Heart left ventricle (tissue), 16 donors: ENCODE results near the gene PCSK1. TPM values are rescaled to one million over a fixed set of nuclear protein-coding genes. Genes with fewer than 3 reads are reported as not detected.

Experiments used
- ATAC-seq, 4 donors: fragments of 200-7000 bp; cut with Tn5 transposase; one replicate each; pipeline ENCODE4 v1.9.1; 2020 to 2022; ENCODE audit warnings: moderate library complexity in 4 of 4, mild to moderate bottlenecking in 3 of 4, moderate number of reproducible peaks in 1 of 4
- DNase-seq, 5 donors: peaks; one replicate each; pipeline ENCODE4 v3.0.0-alpha.2; 2020
- H3K27ac ChIP-seq, 12 donors: fragments of 200-600 bp; sonication (generic) in 4 of 12; one replicate each; pipeline versions ENCODE4 v1.5.0 to v1.8.0; 2016 to 2022; ENCODE audit warnings: mild to moderate bottlenecking in 2 of 12
- H3K27me3 ChIP-seq, 9 donors: fragments of 200-600 bp; sonication (generic) in 2 of 9; one replicate each; pipeline versions ENCODE4 v1.5.1 to v1.8.0; 2016 to 2022; ENCODE audit warnings: mild to moderate bottlenecking in 3 of 9
- H3K36me3 ChIP-seq, 9 donors: fragments of 200-600 bp; sonication (generic) in 2 of 9; one replicate each; pipeline versions ENCODE4 v1.5.0 to v1.8.0; 2018 to 2022; ENCODE audit warnings: mild to moderate bottlenecking in 2 of 9
- H3K4me1 ChIP-seq, 12 donors: fragments of 200-600 bp; sonication (generic) in 4 of 12; one replicate each; pipeline versions ENCODE4 v1.5.0 to v1.8.0; 2016 to 2022; ENCODE audit warnings: mild to moderate bottlenecking in 3 of 12
- H3K4me3 ChIP-seq, 12 donors: fragments of 200-600 bp; sonication (generic) in 4 of 12; one replicate each; pipeline versions ENCODE4 v1.5.0 to v1.8.0; 2017 to 2022; ENCODE audit warnings: mild to moderate bottlenecking in 9 of 12, moderate library complexity in 4 of 12
- H3K9me3 ChIP-seq, 12 donors: fragments of 200-600 bp; sonication (generic) in 4 of 12; one replicate each; pipeline versions ENCODE4 v1.5.0 to v1.8.0; 2016 to 2022; ENCODE audit warnings: mild to moderate bottlenecking in 1 of 12
- POLR2A ChIP-seq, 2 donors: fragments of 450-650 bp; IDR thresholded peaks; one replicate each; pipeline ENCODE4 v1.6.1; 2017; ENCODE audit warnings: antibody characterized with exemption in 2 of 2, mild to moderate bottlenecking in 2 of 2, moderate library complexity in 2 of 2
- WGBS, 4 donors: extraction: QIAGEN DNeasy Blood & Tissue Kit in 2 of 4; methylation state at CpG; one replicate each; pipeline versions ENCODE4 v1.1.5 to v1.1.7; 2013 to 2018; 5-methylcytosine and 5-hydroxymethylcytosine counted together
- intact Hi-C, 10 donors: fragments of 100-400 bp; cut with DNase I; formaldehyde crosslinking; loops; one replicate each; pipeline versions ENCODE4 v1.11.1 to v1.14.2; 2022
- polyA plus RNA-seq, 2 donors: library from polyadenylated mRNA; stranded (reverse); fragments of 200-250 nt; gene quantifications; one replicate each; pipeline ENCODE4 v1.2.3, GENCODE V29; 2013
- total RNA-seq, 9 donors: library from RNA; depleted of rRNA in 2 of 9; stranded (reverse); fragments of >200 nt in 2 of 9; fragmentation: NEBNext Ultra II Directional in 3 of 9; extraction: Animal tissue kit (Norgen Biotek cat#: 25700) in 3 of 9; gene quantifications; one replicate each; pipeline versions ENCODE4 v1.1.0 to v1.2.4, GENCODE V29; 2016 to 2023
- TF ChIP-seq, protein P1 (sequence below), 12 donors: fragments of 200-600 bp; sonication (generic) in 4 of 12; IDR thresholded peaks; one replicate each; pipeline versions ENCODE4 v1.5.0 to v1.8.0; 2018 to 2022; ENCODE audit warnings: antibody characterized with exemption in 12 of 12, mild to moderate bottlenecking in 5 of 12
- donor health status: ischemic (EF 13 %, LVEDD 7.1; RV severe dilation, severe dysfunction).
- donor health status: healthy with polysubstance abuse.
- donor health status: DM: no; HTN: yes; CAD: no.
- donor health status: DM: no; HTN: no; CAD: no.
- donor health status: ischemic (EF 25% LVEDD 6.9; RV normal size, moderate dysfunction).
- donor health status: ischemic (EF 25% LVEDD 5.7; RV mildly dilated, moderate dysfunction).
- donor health status: healthy.
- donor health status: DM: yes; HTN: yes; CAD: no.
- donor health status: ischemic (EF 35%, LVEDD 5.7; RV mildly dilated, moderate dysfunction).
- donor health status: nonischemic (EF 11% LVEDD 7.7; RV severe dilation, severe dysfunction).
- donor health status: DM: yes; HTN: yes; CAD: no.
- donor health status: PGD.
- donor health status: ischemic (EF 29% LVEDD 5.4; RV normal size, mild dysfunction).
- donor health status: nonischemic (EF 23%, LVEDD 6.1; RV moderate dilation, normal function).

PCSK1 gene
- total and polyA plus RNA-seq, 11 donors: 0.04 to 0.81 (median 0.40) TPM; not detected in 3

DNA sequence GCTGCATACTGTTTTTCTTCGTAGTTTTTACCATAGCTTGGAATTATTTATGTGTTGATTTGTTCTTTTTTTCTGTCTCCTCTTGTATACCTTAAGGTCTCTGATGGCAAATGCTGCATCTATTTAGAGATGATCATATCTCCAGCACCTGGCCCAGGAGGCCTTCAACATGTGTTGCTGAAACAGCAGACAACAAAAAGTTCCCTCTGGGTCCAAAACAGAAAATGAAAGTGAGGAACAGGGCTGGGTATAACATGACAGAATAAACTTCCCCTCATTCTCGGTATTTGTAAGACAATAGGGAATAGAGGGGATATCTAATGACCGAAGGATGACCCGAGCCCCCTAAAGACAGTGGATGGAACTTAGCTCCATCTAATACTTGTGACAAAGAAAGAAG is 22.7 kb upstream of the PCSK1 start:
- intact Hi-C loops: loop anchor here in 1 of 10 donors (5.0 kb wide), 1 partner anchor 37 kb away; no protein-coding TSS in a partner anchor
- H3K4me1 ChIP-seq: no peaks in the 10 kb centered on the region
- TF ChIP-seq, protein P1, sequence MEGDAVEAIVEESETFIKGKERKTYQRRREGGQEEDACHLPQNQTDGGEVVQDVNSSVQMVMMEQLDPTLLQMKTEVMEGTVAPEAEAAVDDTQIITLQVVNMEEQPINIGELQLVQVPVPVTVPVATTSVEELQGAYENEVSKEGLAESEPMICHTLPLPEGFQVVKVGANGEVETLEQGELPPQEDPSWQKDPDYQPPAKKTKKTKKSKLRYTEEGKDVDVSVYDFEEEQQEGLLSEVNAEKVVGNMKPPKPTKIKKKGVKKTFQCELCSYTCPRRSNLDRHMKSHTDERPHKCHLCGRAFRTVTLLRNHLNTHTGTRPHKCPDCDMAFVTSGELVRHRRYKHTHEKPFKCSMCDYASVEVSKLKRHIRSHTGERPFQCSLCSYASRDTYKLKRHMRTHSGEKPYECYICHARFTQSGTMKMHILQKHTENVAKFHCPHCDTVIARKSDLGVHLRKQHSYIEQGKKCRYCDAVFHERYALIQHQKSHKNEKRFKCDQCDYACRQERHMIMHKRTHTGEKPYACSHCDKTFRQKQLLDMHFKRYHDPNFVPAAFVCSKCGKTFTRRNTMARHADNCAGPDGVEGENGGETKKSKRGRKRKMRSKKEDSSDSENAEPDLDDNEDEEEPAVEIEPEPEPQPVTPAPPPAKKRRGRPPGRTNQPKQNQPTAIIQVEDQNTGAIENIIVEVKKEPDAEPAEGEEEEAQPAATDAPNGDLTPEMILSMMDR (IDR thresholded peaks at IDR 0.05): no peak
- no peak for TF ChIP-seq POLR2A (IDR thresholded peaks at IDR 0.05)

DNA sequence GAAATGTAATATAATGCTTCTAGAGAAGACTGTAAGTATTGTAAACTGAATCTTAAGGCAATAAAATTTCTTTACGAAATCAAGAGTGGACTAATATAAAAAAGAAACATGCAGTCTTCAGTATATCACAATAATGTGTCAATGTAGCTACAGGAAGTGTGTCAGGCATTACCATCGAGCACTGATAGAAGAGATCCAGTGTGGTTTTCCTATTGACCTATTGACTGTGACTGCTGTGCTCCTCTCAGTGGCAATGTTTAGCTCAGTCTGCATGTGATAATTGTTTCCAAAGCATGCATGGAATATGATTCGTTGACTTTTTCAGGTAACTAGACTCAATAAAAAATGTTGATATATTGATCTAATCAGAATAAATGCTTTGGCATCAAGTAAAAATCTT is 20.3 kb upstream of the PCSK1 start:
- Histone ChIP-seq H3K27ac (no peak overlapping the region), H3K4me1 (no peaks in the 10 kb centered on the region), H3K9me3 (peaks cover 0 to 2% (median 0%) of the 10 kb centered on the region in 12 donors), H3K27me3 (no peaks in the 10 kb centered on the region), H3K4me3 (no peak overlapping the region), H3K36me3 (no peaks in the 10 kb centered on the region)
- no peak for ATAC-seq
- 72 to 77% (median 76%) methylated on average over 3 of the region's 3 CpGs for WGBS, 4 donors
- DNase-seq: no peak
- TF ChIP-seq, protein P1 (IDR thresholded peaks at IDR 0.05): no peak
- TF ChIP-seq POLR2A (IDR thresholded peaks at IDR 0.05): no peak
- intact Hi-C loops: no loop called here

More for the DNA sequence above, 22.7 kb upstream of the PCSK1 start:
- ATAC-seq: no peak
- no peaks in the 10 kb centered on the region for H3K27me3 ChIP-seq
- DNase-seq: no peak
- peaks cover 0 to 2% (median 0%) of the 10 kb centered on the region in 12 donors for H3K9me3 ChIP-seq
- H3K36me3 ChIP-seq: no peaks in the 10 kb centered on the region
- WGBS, 4 donors: 64 to 78% (median 76%) methylated on average over 4 of the region's 4 CpGs
- no peak overlapping the region for H3K4me3 ChIP-seq
- no peak overlapping the region for H3K27ac ChIP-seq

DNA sequence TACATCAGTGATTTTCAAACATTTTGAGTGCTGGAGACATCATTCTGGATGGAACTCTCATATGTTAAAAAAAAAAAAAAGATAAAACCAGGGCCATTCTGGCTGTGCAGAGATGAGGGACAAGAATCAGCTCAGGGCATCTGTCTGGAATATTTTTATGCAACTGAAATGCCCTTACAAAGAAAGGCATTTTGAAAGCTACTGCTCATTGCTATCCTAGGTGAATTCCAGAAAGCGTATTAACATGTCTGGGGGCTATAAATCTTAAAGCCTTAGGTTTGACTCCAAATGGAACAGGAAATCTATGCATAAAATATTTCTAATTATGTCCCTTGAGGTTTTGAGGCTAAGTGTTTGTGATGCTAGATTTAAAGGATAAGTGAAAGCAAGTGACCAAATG is 14.9 kb upstream of the PCSK1 start:
- intact Hi-C loops: no loop called here
- TF ChIP-seq, protein P1 (IDR thresholded peaks at IDR 0.05): no peak
- no peak for TF ChIP-seq POLR2A (IDR thresholded peaks at IDR 0.05)
- H3K4me1 ChIP-seq: no peaks in the 10 kb centered on the region
- WGBS, 4 donors: 63 to 74% (median 68%) methylated on average over 1 of the region's 1 CpG
- H3K36me3 ChIP-seq: no peaks in the 10 kb centered on the region
- H3K27me3 ChIP-seq: no peaks in the 10 kb centered on the region
- no peak overlapping the region for H3K4me3 ChIP-seq
- H3K9me3 ChIP-seq: no peaks in the 10 kb centered on the region
- ATAC-seq (no peak), DNase-seq (no peak)
- no peak overlapping the region for H3K27ac ChIP-seq

DNA sequence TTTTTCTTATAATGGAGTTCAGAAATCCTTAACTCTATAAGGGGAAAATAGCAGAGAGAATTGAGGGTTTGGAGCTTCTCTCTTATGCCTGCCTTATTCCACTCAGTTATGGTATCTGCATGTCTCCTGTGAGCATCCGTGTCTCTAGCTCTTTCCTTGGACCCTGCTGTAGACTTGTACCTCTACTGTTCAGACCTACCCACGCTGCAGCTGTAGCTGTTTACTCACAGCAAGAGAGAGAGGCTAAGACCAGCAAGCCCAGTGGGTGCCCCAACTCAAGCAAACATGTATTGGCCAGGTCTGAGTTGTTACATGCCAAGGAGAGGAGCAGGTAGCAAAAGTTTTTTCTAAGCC is 7.1 kb upstream of the PCSK1 start:
- no peak for ATAC-seq
- Histone ChIP-seq H3K27ac (no peak overlapping the region), H3K4me1 (no peaks in the 10 kb centered on the region), H3K4me3 (no peak overlapping the region), H3K9me3 (no peaks in the 10 kb centered on the region), H3K36me3 (no peaks in the 10 kb centered on the region), H3K27me3 (peaks cover 0 to 14% (median 0%) of the 10 kb centered on the region in 9 donors)
- intact Hi-C loops: no loop called here
- DNase-seq: no peak
- no peak for TF ChIP-seq POLR2A (IDR thresholded peaks at IDR 0.05)
- TF ChIP-seq, protein P1 (IDR thresholded peaks at IDR 0.05): no peak
- 52 to 73% (median 66%) methylated on average over 2 of the region's 2 CpGs for WGBS, 4 donors
